ENCODE results near the gene SFMBT1.
"Not testable (repeated sequence)": the region's sequence is repeated elsewhere in the genome, so short reads cannot be mapped to it uniquely, and the experiment has no call there.

The SFMBT1 gene

GRCh38 chr3:53073553-53074365, 27.9 kb upstream of the SFMBT1 start:
- no peak for DNase-seq

- DNase-seq: peak; percentile 61
Measured at GRCh38 chr3:53072653-53073552, 27.0 kb upstream of the SFMBT1 start.

GRCh38 chr3:53071882-53072431, 26.1 kb upstream of the SFMBT1 start:
- no peak for DNase-seq

- DNase-seq: no peak
Measured at GRCh38 chr3:53069422-53070068, 23.7 kb upstream of the SFMBT1 start.

- no peak for DNase-seq
Measured at GRCh38 chr3:53068176-53068575, 22.3 kb upstream of the SFMBT1 start.

- DNase-seq: no peak
Measured at GRCh38 chr3:53067567-53067966, 21.7 kb upstream of the SFMBT1 start.

GRCh38 chr3:53065841-53066480, 20.1 kb upstream of the SFMBT1 start:
- DNase-seq: no peak

- DNase-seq: no peak
Measured at GRCh38 chr3:53062905-53063304, 17.0 kb upstream of the SFMBT1 start.

GRCh38 chr3:53056442-53056841, 10.6 kb upstream of the SFMBT1 start:
- no peak for DNase-seq

GRCh38 chr3:53054233-53054632, 8.4 kb upstream of the SFMBT1 start:
- DNase-seq: not testable (repeated sequence)

- DNase-seq: no peak
Measured at GRCh38 chr3:53051929-53052328, 6.1 kb upstream of the SFMBT1 start.

- no peak for DNase-seq
Measured at GRCh38 chr3:53049987-53050386, 4.1 kb upstream of the SFMBT1 start.

- DNase-seq: no peak
Measured at GRCh38 chr3:53046171-53047170, 598 bp upstream of the SFMBT1 start.

GRCh38 chr3:53044711-53045517, 959 bp downstream of the SFMBT1 start:
- no peak for DNase-seq

GRCh38 chr3:53044371-53044710, 1.5 kb downstream of the SFMBT1 start:
- DNase-seq: no peak

GRCh38 chr3:53043738-53044137, 2.1 kb downstream of the SFMBT1 start:
- no peak for DNase-seq

- no peak for DNase-seq
Measured at GRCh38 chr3:53042651-53043050, 3.2 kb downstream of the SFMBT1 start.

GRCh38 chr3:53040351-53040820, 5.5 kb downstream of the SFMBT1 start:
- no peak for DNase-seq

GRCh38 chr3:53039376-53039752, 6.5 kb downstream of the SFMBT1 start:
- no peak for DNase-seq

- DNase-seq: no peak
Measured at GRCh38 chr3:53038679-53039375, 7.0 kb downstream of the SFMBT1 start.
